NOMO-1 treated with DMSO at 0.1 percent for 48 hours (cell line): ENCODE measurements around the gene TRPM7.
"Not testable (repeated sequence)": the region's sequence is repeated elsewhere in the genome, so short reads cannot be mapped to it uniquely, and the experiment has no call there.

Source experiments
- DNase-seq: peaks from one replicate; lab custom pipeline; 2025; ENCODE audit not compliant: unreplicated experiment; lab: John Stamatoyannopoulos, UW

The TRPM7 gene

GRCh38 chr15:50686469-50687301 is at the start of gene TRPM7:
Gene TRPM7, minus strand, starts transcription at chr15:50686797. Its CDS starts 264 bp downstream, at chr15:50686533.
- peak; percentile 81 for DNase-seq

- DNase-seq: no peak
These were observed 48.6 kb upstream of the TRPM7 start for GRCh38 chr15:50735156-50735555.

GRCh38 chr15:50726315-50726714 is 39.7 kb upstream of the TRPM7 start:
- DNase-seq: no peak

- DNase-seq: no peak
These were observed 32.1 kb upstream of the TRPM7 start for GRCh38 chr15:50718700-50719125.

- no peak for DNase-seq
These were observed 25.4 kb upstream of the TRPM7 start for GRCh38 chr15:50712018-50712417.

GRCh38 chr15:50710585-50710984 is 24.0 kb upstream of the TRPM7 start:
- no peak for DNase-seq

- DNase-seq: no peak
These were observed 21.4 kb upstream of the TRPM7 start for GRCh38 chr15:50707878-50708427.

GRCh38 chr15:50702762-50703334 is 16.3 kb upstream of the TRPM7 start:
- DNase-seq: no peak

- no peak for DNase-seq
These were observed 11.5 kb upstream of the TRPM7 start for GRCh38 chr15:50698101-50698500.

- DNase-seq: no peak
These were observed 10.7 kb upstream of the TRPM7 start for GRCh38 chr15:50697109-50697797.

- not testable (repeated sequence) for DNase-seq
These were observed 8.1 kb upstream of the TRPM7 start for GRCh38 chr15:50694634-50695165.

GRCh38 chr15:50687302-50687902 is 805 bp upstream of the TRPM7 start:
- no peak for DNase-seq

- peak; percentile 32 for DNase-seq
These were observed 575 bp downstream of the TRPM7 start for GRCh38 chr15:50685976-50686468.

- no peak for DNase-seq
These were observed 1.2 kb downstream of the TRPM7 start for GRCh38 chr15:50685191-50685975.

- no peak for DNase-seq
These were observed 5.1 kb downstream of the TRPM7 start for GRCh38 chr15:50681467-50681866.

GRCh38 chr15:50676799-50677483 is 9.7 kb downstream of the TRPM7 start:
- no peak for DNase-seq

GRCh38 chr15:50675535-50676144 is 11.0 kb downstream of the TRPM7 start:
- no peak for DNase-seq

GRCh38 chr15:50670115-50670514 is 16.5 kb downstream of the TRPM7 start:
- no peak for DNase-seq

GRCh38 chr15:50669611-50670010 is 17.0 kb downstream of the TRPM7 start:
- no peak for DNase-seq
